ENCODE data around the gene EHD4.

The EHD4 gene

DNA sequence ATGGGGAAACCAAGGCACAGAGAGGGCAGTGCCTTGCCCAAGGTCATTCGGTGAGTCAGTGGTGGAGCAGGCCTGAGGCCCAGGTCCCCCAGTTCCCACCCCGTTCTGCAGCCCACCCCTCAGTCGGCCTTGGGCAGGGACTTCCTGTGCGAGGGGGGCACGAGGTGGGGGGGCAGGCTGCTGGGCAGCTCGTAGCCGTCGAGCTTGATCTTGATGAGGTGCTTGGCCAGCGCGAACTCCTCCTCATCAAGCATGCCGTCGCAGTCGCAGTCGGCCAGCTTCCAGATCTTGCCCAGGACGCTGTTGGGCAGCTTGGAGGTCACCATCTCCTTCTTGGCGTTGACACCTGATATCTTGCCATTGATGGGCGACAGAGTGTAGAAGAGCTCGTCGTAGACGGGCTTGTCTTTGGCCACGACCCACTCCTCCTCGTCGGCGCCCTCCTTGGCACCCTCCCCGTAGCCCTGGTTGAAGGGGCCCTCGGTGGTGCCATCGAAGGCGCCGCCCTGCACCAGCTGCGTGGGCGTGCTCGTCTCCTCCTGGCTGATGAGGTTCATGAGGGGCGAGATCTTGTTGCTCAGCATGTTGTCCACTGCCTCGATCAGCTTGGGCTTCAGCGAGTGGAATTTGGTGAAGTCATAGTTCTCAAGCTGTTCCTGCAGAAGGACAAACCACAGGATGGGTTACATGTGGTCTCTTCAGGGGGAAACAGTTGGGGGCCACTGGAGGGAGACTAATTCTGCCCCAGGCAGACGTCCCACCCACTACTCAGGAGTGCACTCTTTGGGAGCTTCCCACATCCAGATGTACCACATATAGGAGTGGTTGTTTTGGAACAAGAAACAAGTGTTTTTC is 71.6 kb downstream of the EHD4 start:
- in situ Hi-C loops (cut with MboI; ENCODE audit: low sequenced_read_pairs) = no loop called here

- in situ Hi-C loops (cut with MboI; ENCODE audit: low sequenced_read_pairs) = no loop called here
These were observed 72.4 kb downstream of the EHD4 start for GRCh38 chr15:41899854-41900442.

DNA sequence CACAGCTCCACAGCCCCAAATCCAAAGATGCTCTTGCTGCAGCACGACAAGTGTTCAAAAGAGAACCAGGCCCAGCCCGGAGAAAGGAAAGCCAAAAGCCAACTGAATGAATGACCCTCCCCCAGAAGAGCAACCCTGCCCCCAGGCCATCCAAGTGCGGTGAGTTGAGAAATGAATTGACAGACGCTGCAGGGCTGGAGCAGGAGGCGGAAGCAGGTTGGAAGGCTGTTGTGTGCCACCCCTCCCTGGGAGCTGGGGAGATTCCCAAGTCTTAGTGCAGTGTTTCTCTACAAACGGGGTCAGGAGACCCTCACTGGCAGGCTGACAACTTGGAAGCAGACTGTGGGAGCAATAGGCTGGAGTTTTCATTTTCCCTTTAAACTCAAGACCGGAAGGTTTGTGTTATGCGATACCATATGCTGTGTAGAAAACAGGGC is 75.0 kb downstream of the EHD4 start:
- in situ Hi-C loops (cut with MboI; ENCODE audit: low sequenced_read_pairs) = no loop called here

DNA sequence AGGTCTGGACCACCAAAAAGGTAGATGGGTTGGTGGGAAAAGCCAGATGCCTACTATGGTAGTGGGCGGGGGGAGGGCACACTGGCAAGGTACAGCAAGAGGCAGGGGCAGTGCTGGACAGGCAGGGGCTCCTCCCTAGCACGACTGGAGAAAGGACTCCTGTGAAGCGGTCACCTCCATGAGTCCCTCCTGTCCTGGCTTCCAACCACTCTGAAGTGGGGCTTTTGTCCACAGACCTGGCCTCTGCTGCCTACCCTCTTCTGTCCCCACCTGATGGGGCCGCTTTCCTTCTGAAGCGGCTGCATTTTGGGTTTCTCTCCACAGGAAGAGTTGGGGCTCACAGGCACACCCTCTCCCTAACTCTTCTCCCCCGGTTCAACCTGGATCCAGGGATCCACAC is 75.8 kb downstream of the EHD4 start:
- in situ Hi-C loops (cut with MboI; ENCODE audit: low sequenced_read_pairs) = no loop called here

- in situ Hi-C loops (cut with MboI; ENCODE audit: low sequenced_read_pairs) = no loop called here
These were observed 76.4 kb downstream of the EHD4 start for GRCh38 chr15:41895957-41896356.

- in situ Hi-C loops (cut with MboI; ENCODE audit: low sequenced_read_pairs) = no loop called here
These were observed 76.9 kb downstream of the EHD4 start for GRCh38 chr15:41895491-41895890.

DNA sequence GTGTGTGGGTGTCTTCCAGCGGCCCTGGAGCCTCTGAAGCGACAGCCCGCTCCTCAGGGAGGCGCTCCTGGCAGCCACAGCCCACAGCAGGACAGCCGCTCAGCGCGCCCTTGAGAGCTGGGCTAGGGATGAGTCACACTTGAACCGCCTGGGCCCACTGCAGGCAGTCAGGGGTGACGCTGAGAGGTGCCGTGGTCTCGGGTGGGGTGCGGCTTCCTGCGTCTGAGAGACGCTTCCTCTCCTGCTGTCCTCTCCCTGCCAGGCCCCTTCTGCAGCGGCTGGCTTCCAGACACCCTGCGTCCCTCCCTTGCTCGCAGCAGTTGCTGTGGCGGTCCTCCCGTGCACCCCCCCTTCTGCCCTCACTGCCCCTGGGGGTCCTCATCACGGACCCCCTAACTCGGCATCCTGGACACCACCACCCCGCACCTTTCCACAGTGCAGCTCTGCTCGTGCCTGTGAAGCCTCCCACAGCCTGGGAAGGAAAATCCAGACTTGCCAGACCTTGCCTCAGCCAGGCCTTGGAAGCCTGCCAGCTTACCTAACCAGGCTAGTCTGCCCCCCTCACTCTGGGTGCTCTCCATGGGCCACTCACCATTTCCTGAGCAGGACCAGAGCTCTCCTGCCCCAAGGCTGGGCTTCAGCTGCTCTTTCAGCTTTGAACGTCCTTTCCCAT is 77.4 kb downstream of the EHD4 start:
- in situ Hi-C loops (cut with MboI; ENCODE audit: low sequenced_read_pairs) = no loop called here

GRCh38 chr15:41894251-41894790 is 78.0 kb downstream of the EHD4 start:
- in situ Hi-C loops (cut with MboI; ENCODE audit: low sequenced_read_pairs) = no loop called here

DNA sequence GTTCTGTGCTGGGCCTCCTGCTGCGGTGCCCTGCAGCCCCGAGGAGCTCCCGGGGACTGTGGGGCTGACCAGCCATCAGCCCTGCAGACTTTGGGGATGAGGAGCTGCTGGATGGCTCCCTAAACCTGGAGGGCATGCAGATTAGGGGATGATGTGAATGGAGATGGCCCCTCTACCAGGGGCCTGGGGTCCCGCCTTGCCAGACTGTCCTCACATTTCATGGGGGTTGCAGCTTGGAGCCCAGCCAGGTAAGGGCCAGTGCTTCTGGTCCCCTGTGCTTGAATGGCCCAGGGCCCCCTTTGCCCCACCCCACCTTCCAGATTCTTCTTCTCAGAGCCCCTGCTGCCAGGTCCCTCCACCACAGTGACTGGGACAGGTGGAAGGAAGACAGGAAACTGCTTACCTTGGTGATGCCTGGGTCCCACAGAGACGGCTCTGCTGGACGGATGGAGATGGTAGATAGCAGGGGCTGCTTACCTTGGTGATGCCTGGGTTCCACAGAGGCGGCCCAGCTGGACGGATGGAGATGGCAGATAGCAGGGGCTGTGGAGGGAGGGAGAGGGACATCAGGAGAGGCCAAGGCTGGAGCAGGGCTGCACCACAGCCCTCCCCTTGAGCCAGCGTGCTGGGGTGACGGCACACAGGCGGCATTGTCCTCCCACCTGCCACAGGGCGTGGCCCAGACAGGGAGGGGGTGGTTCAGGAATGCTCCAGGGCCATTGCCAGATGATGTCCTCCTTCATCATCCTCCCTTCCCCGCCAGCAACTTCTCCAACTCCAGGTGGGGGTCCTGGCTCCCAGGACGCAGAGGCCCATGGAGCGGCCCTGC is 78.7 kb downstream of the EHD4 start, which contains the start of gene SPTBN5:
Gene SPTBN5 (minus strand): TSS at position 632 of the 829 bp plus-strand sequence. CDS start 556 bp downstream, at position 76.
- in situ Hi-C loops (cut with MboI; ENCODE audit: low sequenced_read_pairs) = no loop called here

- in situ Hi-C loops (cut with MboI; ENCODE audit: low sequenced_read_pairs) = no loop called here
These were observed 79.5 kb downstream of the EHD4 start for GRCh38 chr15:41892621-41893421.

- in situ Hi-C loops (cut with MboI; ENCODE audit: low sequenced_read_pairs) = no loop called here
These were observed 80.4 kb downstream of the EHD4 start for GRCh38 chr15:41891946-41892345.

- in situ Hi-C loops (cut with MboI; ENCODE audit: low sequenced_read_pairs) = no loop called here
These were observed 81.1 kb downstream of the EHD4 start for GRCh38 chr15:41891226-41891625.

DNA sequence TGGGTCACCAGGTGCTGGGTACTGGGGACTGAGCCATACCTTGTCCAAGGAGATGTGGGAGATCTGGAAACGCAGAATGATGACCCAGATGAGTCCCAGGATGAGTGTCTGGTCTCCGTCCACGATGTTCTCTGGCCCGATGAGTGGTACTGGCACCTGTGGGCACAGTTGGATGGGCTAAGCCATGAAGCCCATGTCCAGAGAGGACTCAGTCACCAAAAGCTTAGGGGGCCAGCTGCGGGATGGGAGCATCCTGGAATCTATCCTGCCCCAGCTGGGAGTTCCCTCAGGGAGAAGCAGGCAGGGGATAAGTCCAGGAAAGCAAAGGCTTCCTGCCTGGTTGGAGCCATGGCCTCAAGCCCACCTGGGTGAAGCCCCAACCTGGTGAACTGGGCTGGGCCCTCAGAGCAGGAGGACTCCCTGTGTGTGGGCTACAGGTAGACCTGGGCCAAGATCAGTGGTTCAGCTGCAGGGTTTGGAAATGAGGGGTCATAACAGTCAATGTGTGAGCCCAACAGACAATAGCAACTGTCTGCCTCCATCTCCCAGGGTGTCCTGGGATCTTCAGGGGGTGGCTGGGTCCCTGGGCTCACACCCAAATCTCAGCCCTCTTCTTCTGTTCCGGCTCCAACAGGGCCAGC is 82.2 kb downstream of the EHD4 start:
- in situ Hi-C loops (cut with MboI; ENCODE audit: low sequenced_read_pairs) = no loop called here

GRCh38 chr15:41888662-41889253 is 83.6 kb downstream of the EHD4 start:
- in situ Hi-C loops (cut with MboI; ENCODE audit: low sequenced_read_pairs) = no loop called here

DNA sequence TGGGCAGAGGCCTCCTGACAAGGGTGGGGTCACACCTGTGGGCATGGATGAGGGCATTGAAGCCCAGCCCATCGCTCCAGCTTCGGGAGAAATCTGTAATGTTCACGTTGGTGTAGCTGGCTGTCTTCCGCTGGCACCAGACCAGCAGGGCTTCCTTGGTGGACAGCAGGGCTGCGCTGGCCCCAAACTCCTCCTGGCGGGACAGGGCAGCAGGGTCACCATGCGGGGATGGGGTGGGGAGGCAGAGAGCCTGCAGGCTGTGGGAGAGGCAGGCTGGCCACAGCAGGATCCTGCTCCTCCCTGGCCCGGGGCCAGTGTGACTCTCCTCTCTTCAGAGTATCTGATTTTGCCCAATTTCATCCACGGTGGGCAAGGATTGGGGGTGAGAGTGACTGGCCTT is 84.5 kb downstream of the EHD4 start:
- in situ Hi-C loops (cut with MboI; ENCODE audit: low sequenced_read_pairs) = no loop called here

DNA sequence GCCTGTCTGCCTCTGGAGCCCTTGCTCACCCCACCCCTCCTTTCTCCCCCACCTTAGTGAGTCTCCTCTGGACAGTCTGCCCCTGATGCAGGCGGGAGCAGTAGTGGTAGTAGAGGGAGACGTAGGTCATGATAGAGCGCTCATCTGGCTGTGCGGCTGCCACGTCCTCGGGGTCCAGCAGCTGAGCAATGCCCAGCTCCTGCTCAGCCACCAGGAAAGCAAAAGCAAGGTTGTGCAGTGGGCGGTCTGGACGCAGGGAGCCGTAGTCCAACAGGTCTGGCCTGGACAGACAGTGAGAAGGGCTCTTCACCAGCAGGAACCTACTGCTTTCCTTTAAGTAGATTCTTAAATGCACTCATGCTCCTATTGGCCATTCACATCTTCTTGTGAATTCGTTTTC is 85.2 kb downstream of the EHD4 start:
- in situ Hi-C loops (cut with MboI; ENCODE audit: low sequenced_read_pairs) = no loop called here

DNA sequence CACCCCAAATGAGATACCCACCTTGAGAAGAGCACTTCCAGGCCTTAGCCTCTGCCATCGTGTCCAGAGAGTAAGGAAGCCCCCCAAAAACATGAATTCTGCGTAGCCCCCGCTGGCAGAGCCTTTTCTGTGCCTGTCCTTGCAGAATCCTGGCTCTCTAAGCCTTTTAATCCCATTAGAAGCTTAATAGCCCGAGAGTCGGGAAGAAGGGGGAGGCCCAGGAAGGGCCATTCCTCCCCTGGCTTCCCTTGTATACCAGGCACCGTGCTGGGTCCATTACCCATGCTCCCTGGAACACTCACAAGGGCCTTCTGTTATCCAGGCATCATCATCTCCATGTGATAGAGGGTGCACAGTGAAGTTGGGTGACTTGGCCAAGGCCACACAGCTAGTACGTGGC is 85.6 kb downstream of the EHD4 start:
- in situ Hi-C loops (cut with MboI; ENCODE audit: low sequenced_read_pairs) = no loop called here

DNA sequence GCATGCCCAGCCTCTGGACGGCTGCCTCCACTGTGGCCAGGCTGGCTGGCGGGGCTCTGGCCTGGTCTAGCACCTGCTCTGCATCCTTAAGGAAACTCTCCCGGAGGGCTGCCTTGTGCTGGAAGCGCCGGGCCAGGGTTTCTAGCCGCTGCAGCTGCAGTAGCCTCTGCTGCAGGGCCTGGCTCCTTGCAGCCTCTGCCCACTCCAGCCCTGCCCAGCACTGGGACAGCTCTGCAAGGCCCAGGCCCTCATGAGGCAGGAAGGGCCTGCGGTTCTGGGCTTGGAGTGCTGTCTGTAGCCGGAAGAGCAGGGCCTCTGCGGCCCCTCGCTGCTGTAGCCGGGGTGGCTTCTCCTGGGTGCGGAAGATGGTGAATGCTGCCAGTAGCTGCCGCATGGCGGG is 86.5 kb downstream of the EHD4 start:
- in situ Hi-C loops (cut with MboI; ENCODE audit: low sequenced_read_pairs) = no loop called here

DNA sequence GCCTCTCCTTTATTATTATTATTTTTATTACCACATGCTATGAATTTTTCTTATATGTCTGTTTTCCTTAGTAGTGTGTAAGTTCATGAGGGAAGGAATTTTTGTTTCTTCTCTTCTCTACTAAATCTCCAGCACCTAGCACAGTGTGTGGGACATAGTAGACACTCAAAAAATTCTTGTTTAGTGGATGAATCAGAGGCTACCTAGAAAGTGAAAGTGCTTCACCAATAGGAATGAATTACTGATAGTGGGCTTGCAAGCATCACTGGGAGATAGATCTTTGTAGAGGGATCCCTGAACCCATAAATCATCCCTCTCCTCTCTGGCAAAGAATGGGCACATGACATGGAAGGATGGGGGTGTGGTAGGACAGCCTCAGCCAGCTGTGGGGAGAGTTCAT is 87.0 kb downstream of the EHD4 start:
- in situ Hi-C loops (cut with MboI; ENCODE audit: low sequenced_read_pairs) = no loop called here
